Activated CD4-positive, alpha-beta T cell treated with anti-CD3 and anti-CD28 coated beads, Interleukin-2, amount 10 ng/mL, durations not matched to agents 7 days and 5 days (primary cell): Measurements from ENCODE around the gene CCDC12. TPM values are rescaled to one million over a fixed set of nuclear protein-coding genes. Genes with fewer than 3 reads are reported as not detected.
"Not testable (repeated sequence)": the region's sequence is repeated elsewhere in the genome, so short reads cannot be mapped to it uniquely, and the experiment has no call there.

Source experiments
- CTCF ChIA-PET: fragments of 350-600 bp; sonication (Branson Sonifier 250); formaldehyde crosslinking; loops from one replicate; lab custom pipeline; 2021; ENCODE audit warnings: antibody characterized with exemption; lab: Charles Lee
- POLR2A ChIA-PET: fragments of 350-600 bp; sonication (Branson Sonifier 250); formaldehyde crosslinking; loops from one replicate; lab custom pipeline; 2021; ENCODE audit warnings: antibody characterized with exemption; lab: Charles Lee
- DNase-seq: peaks from one replicate; pipeline ENCODE4 v3.0.0-alpha.2; 2020
- H3K27ac Mint-ChIP-seq: one replicate; pipeline ENCODE4 v1.8.0; 2021; ENCODE audit warnings: mild to moderate bottlenecking, moderate library complexity, mixed read lengths
- H3K27me3 Mint-ChIP-seq: one replicate; pipeline ENCODE4 v1.8.0; 2021; ENCODE audit warnings: mixed read lengths
- H3K36me3 Mint-ChIP-seq: one replicate; pipeline ENCODE4 v1.8.0; 2021; ENCODE audit warnings: low read depth, mixed read lengths
- H3K4me1 Mint-ChIP-seq: one replicate; pipeline ENCODE4 v1.8.0; 2021; ENCODE audit warnings: mixed read lengths
- H3K4me3 Mint-ChIP-seq: one replicate; pipeline ENCODE4 v1.8.0; 2021; ENCODE audit warnings: mild to moderate bottlenecking, moderate library complexity, mixed read lengths
- H3K9me3 Mint-ChIP-seq: one replicate; pipeline ENCODE4 v1.8.0; 2021; ENCODE audit warnings: mixed read lengths
- total RNA-seq, 2 experiments: library from RNA; stranded (reverse); gene quantifications; one replicate each; pipeline ENCODE4 v1.2.3, GENCODE V29; 2021

The CCDC12 gene
- total RNA-seq, 2 experiments from 2014 or later = 48.7 to 56.1 TPM

DNA sequence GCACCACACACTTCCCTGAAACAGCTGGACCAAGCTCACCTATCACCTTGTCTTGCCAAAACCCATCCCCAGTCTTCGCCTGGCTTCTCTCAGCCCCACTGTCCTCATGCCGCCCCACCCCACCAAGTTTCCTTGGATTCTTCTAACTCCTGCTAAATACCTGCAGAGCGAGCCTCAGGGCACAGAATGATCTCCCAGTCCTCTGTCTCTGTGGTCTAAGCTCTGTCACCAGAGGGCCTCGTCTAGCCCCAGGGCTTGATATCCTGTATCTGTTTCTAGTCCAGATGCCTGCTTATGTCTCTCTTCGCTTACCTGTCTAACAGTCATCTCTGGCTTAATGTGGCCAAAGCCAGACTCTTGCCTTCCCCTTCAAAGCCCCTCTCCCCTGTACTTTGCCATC lies 9.7 kb downstream of the CCDC12 start:
- ChIA-PET POLR2A (interaction anchor here (0.5 to 0.7 kb wide), 2 partner anchors 13 to 164 kb away, joined by 3 read pairs; partner anchors contain the start of gene NBEAL2), CTCF (interaction anchor here (0.6 to 3.4 kb wide), 3 partner anchors 8 to 240 kb away, joined by 3 to 11 read pairs (median 3); no protein-coding TSS in a partner anchor)
- DNase-seq = no peak
- H3K9me3 Mint-ChIP-seq = peaks cover 2% of the 10 kb centered on the region
- H3K36me3 Mint-ChIP-seq = peaks cover 42% of the 10 kb centered on the region
- peaks cover 76% of the 10 kb centered on the region for H3K4me1 Mint-ChIP-seq
- no peak overlapping the region for H3K4me3 Mint-ChIP-seq
- no peaks in the 10 kb centered on the region for H3K27me3 Mint-ChIP-seq
- peak overlapping the region; percentile 22 for H3K27ac Mint-ChIP-seq

DNA sequence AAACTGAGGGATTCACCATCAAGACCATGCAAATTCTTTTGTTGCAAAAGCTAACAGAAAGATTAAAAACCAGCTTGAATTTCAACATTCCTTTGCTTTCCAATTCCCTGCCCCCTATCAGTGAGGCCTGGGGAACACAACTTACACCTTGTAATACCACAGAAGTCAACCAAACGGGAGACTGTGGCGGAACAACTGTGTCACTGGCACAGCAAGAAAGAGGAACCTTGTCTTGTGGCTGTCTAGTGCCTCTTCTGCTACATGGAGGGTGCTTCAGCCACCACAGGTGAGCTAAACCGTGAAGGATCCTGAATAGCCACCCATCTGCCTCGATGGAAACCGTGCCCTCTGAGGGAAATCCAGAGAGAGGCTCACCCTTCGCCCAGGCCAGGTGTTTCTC lies 11.4 kb downstream of the CCDC12 start:
- ChIA-PET CTCF (interaction anchor here (1.1 to 1.5 kb wide), 3 partner anchors 9 to 15 kb away, joined by 3 to 5 read pairs (median 4); no protein-coding TSS in a partner anchor), POLR2A (no interaction called here)
- peaks cover 2% of the 10 kb centered on the region for H3K9me3 Mint-ChIP-seq
- H3K27me3 Mint-ChIP-seq = no peaks in the 10 kb centered on the region
- no peak overlapping the region for H3K4me3 Mint-ChIP-seq
- no peak for DNase-seq
- H3K27ac Mint-ChIP-seq = peak overlapping the region; percentile 10
- H3K4me1 Mint-ChIP-seq = peaks cover 74% of the 10 kb centered on the region
- peaks cover 41% of the 10 kb centered on the region for H3K36me3 Mint-ChIP-seq

DNA sequence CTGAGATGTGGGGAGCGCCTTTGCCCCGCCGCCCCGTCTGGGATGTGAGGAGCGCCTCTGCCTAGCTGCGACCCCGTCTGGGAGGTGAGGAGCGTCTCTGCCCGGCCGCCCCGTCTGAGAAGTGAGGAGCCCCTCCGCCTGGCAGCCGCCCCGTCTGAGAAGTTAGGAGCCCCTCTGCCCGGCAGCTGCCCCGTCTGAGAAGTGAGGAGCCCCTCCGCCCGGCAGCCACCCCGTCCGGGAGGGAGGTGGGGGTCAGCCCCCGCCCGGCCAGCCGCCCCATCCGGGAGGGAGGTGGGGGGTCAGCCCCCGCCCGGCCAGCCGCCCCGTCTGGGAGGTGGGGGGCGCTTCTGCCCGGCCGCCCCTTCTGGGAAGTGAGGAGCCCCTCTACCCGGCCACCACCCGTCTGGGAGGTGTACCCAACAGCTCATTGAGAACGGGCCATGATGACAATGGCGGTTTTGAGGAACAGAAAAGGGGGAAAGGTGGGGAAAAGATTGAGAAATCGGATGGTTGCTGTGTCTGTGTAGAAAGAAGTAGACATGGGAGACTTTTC lies 12.4 kb downstream of the CCDC12 start:
- H3K27ac Mint-ChIP-seq, H3K9me3 Mint-ChIP-seq, H3K4me3 Mint-ChIP-seq, CTCF ChIA-PET, H3K27me3 Mint-ChIP-seq, DNase-seq: not testable (repeated sequence)
- H3K4me1 Mint-ChIP-seq = peaks cover 75% of the 10 kb centered on the region
- POLR2A ChIA-PET = interaction anchor here (0.6 kb wide), 1 partner anchor 49 kb away, joined by 3 read pairs; no protein-coding TSS in a partner anchor
- peaks cover 47% of the 10 kb centered on the region for H3K36me3 Mint-ChIP-seq

- no peak for DNase-seq
- ChIA-PET POLR2A (no interaction called here), CTCF (no interaction called here)
- Mint-ChIP-seq H3K27ac (no peak overlapping the region), H3K4me3 (no peak overlapping the region), H3K4me1 (peaks cover 76% of the 10 kb centered on the region), H3K27me3 (no peaks in the 10 kb centered on the region), H3K9me3 (peaks cover 2% of the 10 kb centered on the region), H3K36me3 (peaks cover 51% of the 10 kb centered on the region)
These were observed 13.6 kb downstream of the CCDC12 start for GRCh38 chr3:46962990-46963389.

DNA sequence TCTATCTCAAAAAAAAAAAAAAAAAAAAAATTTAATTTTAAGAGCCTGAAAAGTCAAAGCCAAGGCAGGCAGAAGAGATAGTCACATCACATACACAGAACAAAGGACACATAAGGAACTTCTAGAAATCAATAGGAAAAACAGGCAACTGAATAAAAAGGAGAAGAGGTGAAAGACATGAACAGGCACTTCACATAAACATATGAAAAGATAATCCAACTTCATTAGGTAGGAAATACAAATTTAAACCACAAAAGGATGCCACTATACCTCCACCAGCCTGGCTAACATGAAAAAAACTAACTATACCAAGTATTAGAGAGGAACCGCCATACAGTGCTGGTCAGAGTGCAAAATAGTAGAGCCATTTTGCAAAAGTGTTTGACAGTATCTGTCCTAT lies 14.1 kb downstream of the CCDC12 start:
- Mint-ChIP-seq H3K36me3 (peaks cover 50% of the 10 kb centered on the region), H3K27ac (no peak overlapping the region), H3K9me3 (peaks cover 2% of the 10 kb centered on the region), H3K27me3 (no peaks in the 10 kb centered on the region), H3K4me1 (peaks cover 73% of the 10 kb centered on the region), H3K4me3 (no peak overlapping the region)
- DNase-seq = no peak
- CTCF ChIA-PET = no interaction called here
- POLR2A ChIA-PET = no interaction called here

GRCh38 chr3:46960835-46961234 lies 15.7 kb downstream of the CCDC12 start:
- H3K36me3 Mint-ChIP-seq = peaks cover 41% of the 10 kb centered on the region
- H3K4me1 Mint-ChIP-seq = peaks cover 70% of the 10 kb centered on the region
- no peaks in the 10 kb centered on the region for H3K27me3 Mint-ChIP-seq
- peaks cover 2% of the 10 kb centered on the region for H3K9me3 Mint-ChIP-seq
- DNase-seq = no peak
- no peak overlapping the region for H3K4me3 Mint-ChIP-seq
- CTCF ChIA-PET = interaction anchor here (0.8 to 1.5 kb wide), 2 partner anchors 32 to 40 kb away, joined by 3 read pairs; no protein-coding TSS in a partner anchor
- peak overlapping the region; percentile 16 for H3K27ac Mint-ChIP-seq
- POLR2A ChIA-PET = no interaction called here

GRCh38 chr3:46960081-46960701 lies 16.4 kb downstream of the CCDC12 start:
- ChIA-PET CTCF (interaction anchor here (0.8 to 2.2 kb wide), 5 partner anchors 8 to 40 kb away, joined by 3 to 11 read pairs (median 3); no protein-coding TSS in a partner anchor), POLR2A (no interaction called here)
- H3K27ac Mint-ChIP-seq = peak overlapping the region; percentile 46
- peaks cover 2% of the 10 kb centered on the region for H3K9me3 Mint-ChIP-seq
- no peak for DNase-seq
- peaks cover 38% of the 10 kb centered on the region for H3K36me3 Mint-ChIP-seq
- H3K4me3 Mint-ChIP-seq = no peak overlapping the region
- H3K27me3 Mint-ChIP-seq = no peaks in the 10 kb centered on the region
- peaks cover 70% of the 10 kb centered on the region for H3K4me1 Mint-ChIP-seq

DNA sequence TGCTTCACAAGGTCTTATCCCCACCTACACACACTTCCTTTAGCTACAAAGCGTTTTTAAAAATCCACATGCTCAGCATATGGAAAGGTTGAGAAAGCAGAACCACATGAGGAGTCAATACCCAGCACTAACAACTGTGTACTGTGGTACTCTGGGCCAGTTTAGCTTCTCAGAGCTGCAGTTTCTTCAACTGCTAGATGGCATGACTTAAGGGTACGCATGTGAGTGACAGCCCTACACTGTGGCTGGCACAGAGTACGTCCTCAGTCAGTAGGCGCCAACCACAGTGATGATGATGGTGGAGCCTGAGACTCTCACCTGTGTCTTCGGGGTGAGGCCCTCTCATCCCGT lies 17.4 kb downstream of the CCDC12 start:
- DNase-seq = no peak
- Mint-ChIP-seq H3K27ac (peak overlapping the region; percentile 46), H3K4me1 (peaks cover 79% of the 10 kb centered on the region), H3K27me3 (no peaks in the 10 kb centered on the region), H3K36me3 (peaks cover 42% of the 10 kb centered on the region), H3K4me3 (no peak overlapping the region), H3K9me3 (peaks cover 2% of the 10 kb centered on the region)
- POLR2A ChIA-PET = interaction anchor here (0.5 kb wide), 1 partner anchor 9 kb away, joined by 4 read pairs; no protein-coding TSS in a partner anchor
- CTCF ChIA-PET = interaction anchor here (1.0 to 2.2 kb wide), 8 partner anchors 9 to 206 kb away, joined by 3 to 11 read pairs (median 4); no protein-coding TSS in a partner anchor

DNA sequence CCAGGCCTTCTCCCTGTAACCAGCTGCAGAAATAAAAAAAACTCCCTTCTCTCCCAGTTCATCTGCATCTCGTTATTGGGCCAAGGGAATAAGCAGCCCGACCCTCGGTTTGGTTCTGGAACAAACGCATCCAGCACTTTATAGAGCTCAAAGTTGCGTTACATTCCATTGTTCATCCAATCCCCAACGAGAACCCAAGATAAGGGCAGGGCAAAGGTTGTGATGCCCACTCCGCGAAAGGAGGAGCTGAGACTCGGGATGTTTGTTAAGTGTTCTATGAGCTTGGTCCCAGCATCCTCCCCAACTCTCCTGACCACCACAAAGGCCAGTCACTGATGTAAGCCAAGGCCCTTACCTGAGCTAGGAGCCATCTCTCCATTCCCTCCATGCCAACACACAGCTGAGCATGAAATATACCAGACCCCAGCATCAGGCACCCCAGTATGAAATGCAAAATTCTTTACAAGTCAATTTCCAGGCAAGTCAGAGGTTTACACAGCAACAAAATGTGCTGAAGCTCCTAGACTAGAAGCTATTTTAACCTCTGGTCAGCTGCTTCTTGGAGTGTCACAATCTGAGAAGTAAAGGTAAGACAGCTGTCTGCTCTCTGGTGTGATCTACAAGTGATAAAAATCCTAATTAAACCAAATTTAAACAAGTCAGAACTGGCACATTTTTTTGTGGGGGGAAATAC lies 17.9 kb downstream of the CCDC12 start:
- peaks cover 39% of the 10 kb centered on the region for H3K36me3 Mint-ChIP-seq
- POLR2A ChIA-PET = interaction anchor here (0.5 kb wide), 1 partner anchor 9 kb away, joined by 4 read pairs; no protein-coding TSS in a partner anchor
- no peak overlapping the region for H3K27ac Mint-ChIP-seq
- CTCF ChIA-PET = interaction anchor here (0.7 to 2.2 kb wide), 9 partner anchors 10 to 206 kb away, joined by 3 to 11 read pairs (median 4); no protein-coding TSS in a partner anchor
- DNase-seq = no peak
- H3K4me1 Mint-ChIP-seq = peaks cover 85% of the 10 kb centered on the region
- H3K4me3 Mint-ChIP-seq = no peak overlapping the region
- peaks cover 2% of the 10 kb centered on the region for H3K9me3 Mint-ChIP-seq
- no peaks in the 10 kb centered on the region for H3K27me3 Mint-ChIP-seq

GRCh38 chr3:46957092-46957820 lies 19.3 kb downstream of the CCDC12 start:
- Mint-ChIP-seq H3K4me1 (peaks cover 87% of the 10 kb centered on the region), H3K27ac (no peak overlapping the region), H3K27me3 (no peaks in the 10 kb centered on the region), H3K9me3 (no peaks in the 10 kb centered on the region), H3K4me3 (no peak overlapping the region), H3K36me3 (peaks cover 29% of the 10 kb centered on the region)
- POLR2A ChIA-PET = no interaction called here
- CTCF ChIA-PET = interaction anchor here (0.8 to 1.4 kb wide), 2 partner anchors 20 to 27 kb away, joined by 3 to 4 read pairs; no protein-coding TSS in a partner anchor
- DNase-seq = no peak

DNA sequence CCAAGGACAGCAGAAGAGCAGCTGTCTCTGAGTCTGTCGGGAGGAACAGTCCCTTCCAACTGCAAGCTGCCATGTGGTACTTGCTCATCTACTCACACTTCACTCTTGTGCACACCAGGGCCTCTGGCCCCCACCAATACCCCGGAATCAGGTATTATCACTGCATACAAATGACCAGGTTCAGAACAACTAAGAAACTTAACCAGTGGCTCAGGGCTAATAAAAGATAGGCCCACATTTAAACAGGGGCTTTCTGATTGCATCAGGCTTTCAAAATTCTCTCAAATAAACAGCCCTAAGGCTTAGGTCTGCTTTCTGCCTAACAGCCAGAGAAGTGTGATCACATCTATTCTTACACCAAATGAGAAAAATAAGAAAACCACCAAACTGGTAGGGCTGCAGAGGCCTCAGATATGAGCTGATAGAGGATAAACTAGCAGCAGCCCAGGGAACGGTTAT lies 20.7 kb downstream of the CCDC12 start:
- no peak overlapping the region for H3K4me3 Mint-ChIP-seq
- no peaks in the 10 kb centered on the region for H3K27me3 Mint-ChIP-seq
- no peak for DNase-seq
- POLR2A ChIA-PET = no interaction called here
- H3K9me3 Mint-ChIP-seq = no peaks in the 10 kb centered on the region
- peak overlapping the region; percentile 86 for H3K27ac Mint-ChIP-seq
- CTCF ChIA-PET = interaction anchor here (1.0 to 1.4 kb wide), 5 partner anchors 8 to 26 kb away, joined by 3 to 5 read pairs (median 4); no protein-coding TSS in a partner anchor
- peaks cover 87% of the 10 kb centered on the region for H3K4me1 Mint-ChIP-seq
- peaks cover 34% of the 10 kb centered on the region for H3K36me3 Mint-ChIP-seq

DNA sequence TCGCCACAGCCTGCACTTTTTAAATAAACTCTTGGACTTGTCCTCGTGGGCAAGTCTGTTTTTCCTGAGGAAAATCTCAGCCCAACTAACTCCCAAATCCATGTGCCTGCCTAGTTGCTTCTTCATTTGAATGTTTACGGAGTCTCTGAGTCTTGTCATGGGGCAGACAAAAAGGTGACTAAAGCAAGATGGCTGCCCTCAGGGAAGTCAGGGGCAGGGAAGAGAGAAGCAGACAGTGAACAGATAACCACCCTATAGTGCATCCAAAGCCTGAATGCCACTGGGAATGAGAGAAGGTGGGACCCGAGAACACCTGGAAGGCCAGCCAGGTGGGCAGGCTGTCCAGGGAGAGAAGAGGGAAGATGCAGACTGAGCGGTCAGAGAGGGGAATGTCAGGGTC lies 21.4 kb downstream of the CCDC12 start:
- Mint-ChIP-seq H3K27me3 (no peaks in the 10 kb centered on the region), H3K9me3 (no peaks in the 10 kb centered on the region), H3K36me3 (peaks cover 32% of the 10 kb centered on the region), H3K4me3 (no peak overlapping the region), H3K27ac (peak overlapping the region; percentile 86), H3K4me1 (peaks cover 86% of the 10 kb centered on the region)
- DNase-seq = no peak
- ChIA-PET CTCF (interaction anchor here (1.0 kb wide), 1 partner anchor 11 kb away, joined by 3 read pairs; no protein-coding TSS in a partner anchor), POLR2A (no interaction called here)
